GM19372 (cell line): ENCODE results near the gene MAN2A2.
"Not testable (repeated sequence)": the region's sequence is repeated elsewhere in the genome, so short reads cannot be mapped to it uniquely, and the experiment has no call there.

Experiments used
- ATAC-seq: cut with Tn5 transposase; IDR thresholded peaks from one replicate; pipeline ENCODE4 v1.9.1; 2021; ENCODE audit warnings: mild to moderate bottlenecking, low read depth, moderate library complexity; ENCODE audit not compliant: unreplicated experiment

Gene MAN2A2

DNA sequence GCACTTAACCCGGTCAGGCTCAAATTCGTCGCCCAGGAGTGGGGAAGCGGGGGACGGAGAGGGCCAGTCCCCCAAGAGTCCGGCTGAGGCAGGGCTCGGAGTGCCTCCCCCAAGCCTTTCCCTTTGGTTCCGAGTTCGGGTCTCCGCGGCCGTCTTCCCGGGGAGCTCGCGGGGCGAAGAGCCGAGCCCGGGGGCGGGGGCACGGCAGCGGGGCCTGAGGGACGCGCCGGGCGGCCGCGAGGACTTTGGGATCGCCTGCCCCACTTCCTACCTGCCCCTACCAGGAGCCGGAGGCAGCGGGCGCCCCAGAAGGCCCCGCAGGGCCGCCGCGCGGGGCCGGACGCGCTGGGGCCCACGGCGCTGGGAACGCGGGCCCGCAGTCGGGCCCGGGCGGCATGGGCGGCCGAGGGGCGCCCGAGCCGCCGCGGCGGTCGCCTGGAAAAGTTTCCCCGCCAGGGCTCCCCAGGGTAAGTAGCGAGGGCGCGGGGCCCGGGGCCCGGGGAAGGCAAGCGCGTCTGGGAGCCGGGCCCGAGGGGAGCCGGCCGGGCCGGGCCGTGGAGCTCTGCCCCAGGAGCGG lies 31.9 kb upstream of the MAN2A2 start:
- no peak for ATAC-seq

DNA sequence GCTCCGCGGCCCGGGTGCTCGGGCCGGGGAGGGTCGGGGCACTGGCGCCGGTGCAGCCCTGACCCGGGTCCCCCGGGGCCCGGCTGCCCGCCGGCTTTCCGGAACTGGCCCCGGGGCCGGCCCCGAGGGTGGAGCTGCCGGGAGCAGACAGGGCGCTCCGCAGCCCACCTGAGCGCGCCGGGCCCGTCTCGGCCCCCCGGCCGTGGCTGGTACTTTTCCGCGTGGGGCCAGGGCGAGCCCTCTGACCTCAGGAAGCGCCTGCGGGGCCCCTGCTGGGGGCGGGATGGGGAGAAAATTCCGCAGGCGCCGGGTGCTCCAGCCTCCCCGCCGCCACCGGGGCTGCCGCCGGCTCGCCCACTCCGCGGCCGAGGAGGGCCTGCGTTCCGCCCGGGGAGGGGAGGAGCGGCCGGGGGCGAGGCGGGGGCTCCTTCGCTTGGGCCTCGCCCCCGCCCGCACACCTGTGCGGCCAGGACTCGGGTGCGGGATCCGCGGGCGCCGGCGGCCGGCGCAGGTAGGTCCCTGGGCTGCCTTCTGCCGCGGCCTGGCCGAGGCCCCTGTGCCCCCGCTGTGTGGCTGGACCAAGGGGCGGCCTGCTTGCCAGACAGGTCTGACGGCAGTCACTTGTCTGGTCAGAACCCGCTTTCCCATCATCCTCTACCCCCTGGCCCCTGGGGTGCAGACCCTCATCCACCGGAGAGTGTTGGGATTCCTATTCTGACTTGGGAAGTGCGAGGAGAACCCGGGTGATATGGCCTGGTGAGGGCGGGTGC lies 31.2 kb upstream of the MAN2A2 start:
- ATAC-seq: no peak

DNA sequence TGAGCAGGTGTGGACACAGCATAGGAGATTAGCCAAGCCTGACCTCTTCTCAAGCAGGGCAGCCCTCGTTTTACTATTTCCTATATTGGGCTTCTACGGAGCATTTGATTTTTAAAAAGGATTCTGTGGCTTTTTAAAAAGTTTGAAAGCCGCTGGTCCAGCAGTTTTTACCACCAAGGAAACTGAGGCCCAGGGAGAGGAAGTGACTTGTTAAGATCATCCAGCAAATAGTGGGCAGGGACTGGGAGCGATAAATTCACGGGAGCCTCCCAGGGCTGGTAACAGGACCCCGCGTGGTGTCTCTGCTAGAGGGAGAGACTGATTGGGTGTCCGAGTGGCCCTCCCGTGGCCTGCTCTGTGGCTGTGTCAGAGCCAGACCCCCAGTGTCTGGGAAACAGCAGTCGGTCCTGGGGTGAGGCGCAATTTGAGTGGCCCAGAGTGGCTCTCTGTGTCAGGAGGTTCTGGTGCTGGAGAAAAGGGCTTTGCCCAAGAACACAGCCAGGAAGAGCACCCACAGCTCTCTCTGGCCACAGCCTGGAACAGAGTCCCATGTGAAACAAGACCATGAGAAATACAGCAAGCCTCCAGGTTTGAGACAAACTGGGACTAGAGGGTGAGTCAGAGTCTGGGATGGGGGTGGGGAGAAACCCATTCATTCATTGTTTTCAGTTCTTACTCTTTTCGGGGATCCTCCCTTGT lies 30.5 kb upstream of the MAN2A2 start:
- ATAC-seq: no peak

DNA sequence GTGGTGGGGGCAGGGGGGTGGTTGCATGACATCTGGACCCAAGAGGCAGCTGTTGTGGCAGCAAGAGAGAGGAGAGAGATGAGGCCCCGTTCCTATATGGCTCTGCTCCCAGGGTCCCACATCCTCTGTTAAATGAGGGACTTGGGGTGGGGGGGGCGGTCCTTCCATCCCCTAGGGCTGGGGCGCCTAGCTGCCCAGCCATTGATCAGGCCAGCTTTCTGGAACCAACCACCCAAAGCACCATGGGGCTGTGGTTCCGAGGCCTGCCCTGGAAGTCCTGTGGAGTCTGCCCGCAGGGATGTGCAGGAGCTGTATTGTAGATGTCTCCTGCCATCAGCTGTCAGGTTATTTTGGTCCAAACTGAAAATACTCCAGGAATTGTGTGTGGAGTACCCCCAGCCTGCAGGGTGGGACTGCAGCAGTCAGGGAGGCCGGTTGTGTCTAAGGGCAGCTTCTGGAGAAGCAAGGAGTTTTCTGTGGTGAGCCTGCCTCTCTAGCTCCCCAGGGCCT lies 29.6 kb upstream of the MAN2A2 start:
- no peak for ATAC-seq

DNA sequence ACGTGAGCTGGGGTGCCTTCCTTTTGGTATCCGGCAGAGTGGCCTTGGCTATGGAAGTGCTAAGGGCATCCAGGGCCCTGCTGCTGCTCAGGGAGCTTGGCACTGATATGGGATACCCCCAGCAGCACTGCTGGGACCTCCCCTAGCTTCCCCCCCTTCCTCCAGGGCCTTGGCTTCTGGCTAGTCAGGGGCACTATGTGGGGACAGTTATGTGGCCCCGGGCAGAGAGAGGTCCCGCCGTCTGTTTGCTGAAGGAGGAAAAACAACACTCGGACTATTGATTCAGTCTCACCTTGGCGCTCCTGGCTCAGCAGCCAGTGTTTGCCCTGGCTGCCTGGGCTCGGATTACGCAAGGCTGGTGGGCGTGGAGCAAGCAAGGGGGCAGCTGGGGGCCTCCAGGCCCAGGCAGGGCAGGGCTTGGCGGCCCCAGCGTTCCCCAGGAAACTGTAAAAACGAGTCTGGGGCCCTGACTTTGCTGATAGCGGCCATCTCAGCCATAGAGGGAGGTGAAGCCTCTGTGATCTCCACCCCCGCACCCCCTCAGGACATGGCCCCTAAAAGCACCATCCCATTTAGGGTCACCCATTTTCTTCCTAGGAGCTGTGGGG lies 29.0 kb upstream of the MAN2A2 start:
- ATAC-seq: no peak

DNA sequence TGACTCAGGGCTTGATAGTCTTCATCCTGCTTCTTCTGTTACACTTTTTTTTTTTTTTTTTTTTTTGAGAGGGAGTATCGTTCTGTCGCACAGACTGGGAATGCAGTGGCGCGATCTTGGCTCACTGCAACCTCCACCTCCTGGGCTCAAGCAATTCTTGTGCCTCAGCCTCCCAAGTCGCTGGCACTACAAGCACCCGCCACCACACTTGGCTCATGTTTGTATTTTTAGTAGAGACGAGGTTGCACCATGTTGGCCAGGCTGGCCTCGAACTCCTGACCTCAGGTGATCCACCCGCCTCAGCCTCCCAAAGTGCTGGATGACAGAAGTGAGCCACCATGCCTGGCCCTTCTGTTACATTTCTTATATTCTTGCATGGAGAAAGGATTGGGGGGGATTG lies 28.1 kb upstream of the MAN2A2 start:
- ATAC-seq: not testable (repeated sequence)

DNA sequence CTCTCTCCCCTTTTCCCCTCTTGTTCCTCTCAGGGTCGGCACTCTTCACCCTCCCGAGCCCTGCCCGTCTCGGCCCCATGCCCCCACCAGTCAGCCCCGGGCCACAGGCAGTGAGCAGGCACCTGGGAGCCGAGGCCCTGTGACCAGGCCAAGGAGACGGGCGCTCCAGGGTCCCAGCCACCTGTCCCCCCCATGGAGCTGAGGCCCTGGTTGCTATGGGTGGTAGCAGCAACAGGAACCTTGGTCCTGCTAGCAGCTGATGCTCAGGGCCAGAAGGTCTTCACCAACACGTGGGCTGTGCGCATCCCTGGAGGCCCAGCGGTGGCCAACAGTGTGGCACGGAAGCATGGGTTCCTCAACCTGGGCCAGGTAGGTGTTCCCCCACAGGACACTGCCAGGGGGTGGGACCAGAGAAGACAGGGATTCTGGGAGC lies 27.5 kb upstream of the MAN2A2 start:
- no peak for ATAC-seq

DNA sequence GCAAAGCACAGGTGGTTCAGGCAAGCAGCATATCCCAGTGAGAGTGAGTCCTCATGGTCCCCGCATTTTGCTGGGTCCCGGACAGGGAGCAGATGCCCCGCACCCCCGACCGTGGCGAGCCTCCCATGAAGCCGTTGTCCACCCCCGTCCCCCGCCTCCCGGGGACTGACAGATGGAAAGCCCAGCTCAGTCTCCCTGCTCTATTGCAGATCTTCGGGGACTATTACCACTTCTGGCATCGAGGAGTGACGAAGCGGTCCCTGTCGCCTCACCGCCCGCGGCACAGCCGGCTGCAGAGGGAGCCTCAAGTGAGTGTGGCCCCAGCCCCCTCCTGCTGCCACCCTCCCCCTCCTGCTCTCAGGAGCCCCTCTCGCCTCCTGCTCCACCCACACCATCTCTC lies 27.1 kb upstream of the MAN2A2 start:
- no peak for ATAC-seq

DNA sequence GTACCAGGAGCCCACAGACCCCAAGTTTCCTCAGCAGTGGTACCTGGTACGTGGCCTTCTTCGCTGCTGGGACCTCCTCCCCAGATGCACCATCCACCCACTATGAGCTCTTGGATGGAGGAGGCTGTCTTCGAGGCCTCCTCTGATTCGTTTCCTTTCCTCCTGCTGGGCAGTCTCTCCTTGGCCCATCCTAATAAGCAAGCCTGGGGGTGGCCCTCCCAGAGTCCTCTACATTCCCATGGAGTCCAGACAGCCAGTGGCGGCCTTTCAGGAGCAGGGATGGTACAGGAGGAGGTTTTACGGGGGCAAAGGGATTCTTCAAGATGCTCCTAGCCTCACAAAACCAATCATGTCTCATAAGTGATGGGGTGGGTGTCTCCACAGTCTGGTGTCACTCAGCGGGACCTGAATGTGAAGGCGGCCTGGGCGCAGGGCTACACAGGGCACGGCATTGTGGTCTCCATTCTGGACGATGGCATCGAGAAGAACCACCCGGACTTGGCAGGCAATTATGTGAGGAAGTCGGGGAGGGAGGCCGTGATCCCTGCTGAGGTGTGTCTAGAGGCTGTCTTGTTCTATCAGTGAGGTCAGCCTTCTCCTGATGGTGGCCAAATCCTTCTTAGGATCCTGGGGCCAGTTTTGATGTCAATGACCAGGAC lies 26.5 kb upstream of the MAN2A2 start:
- no peak for ATAC-seq

DNA sequence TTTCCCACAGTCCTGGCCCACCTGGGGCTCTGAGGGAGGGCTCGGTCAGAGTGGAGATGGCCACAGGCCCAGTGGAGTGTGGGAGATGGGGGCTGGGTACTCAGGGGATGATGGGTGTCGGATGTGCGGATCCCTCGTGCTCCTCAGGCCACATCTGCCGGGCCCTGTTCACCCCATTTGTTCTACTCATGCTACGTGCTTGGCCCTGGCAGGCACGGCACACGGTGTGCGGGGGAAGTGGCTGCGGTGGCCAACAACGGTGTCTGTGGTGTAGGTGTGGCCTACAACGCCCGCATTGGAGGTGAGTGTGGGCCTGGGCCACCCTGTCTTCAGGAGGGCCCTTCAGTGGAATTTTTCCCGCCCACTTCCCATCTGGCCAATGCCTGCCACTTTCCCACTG lies 25.8 kb upstream of the MAN2A2 start:
- no peak for ATAC-seq

DNA sequence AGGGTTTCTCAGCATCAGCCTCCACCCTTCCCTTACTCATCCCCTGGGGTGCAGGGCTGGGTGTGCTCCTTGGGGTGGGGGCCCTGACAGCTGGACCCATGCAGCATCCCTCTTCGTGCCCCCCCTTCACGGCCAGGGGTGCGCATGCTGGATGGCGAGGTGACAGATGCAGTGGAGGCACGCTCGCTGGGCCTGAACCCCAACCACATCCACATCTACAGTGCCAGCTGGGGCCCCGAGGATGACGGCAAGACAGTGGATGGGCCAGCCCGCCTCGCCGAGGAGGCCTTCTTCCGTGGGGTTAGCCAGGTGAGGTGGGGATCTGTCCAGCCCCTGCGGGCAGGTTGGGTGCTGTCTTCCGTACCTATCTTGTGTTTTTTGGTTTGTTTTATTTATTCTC lies 25.1 kb upstream of the MAN2A2 start:
- no peak for ATAC-seq

DNA sequence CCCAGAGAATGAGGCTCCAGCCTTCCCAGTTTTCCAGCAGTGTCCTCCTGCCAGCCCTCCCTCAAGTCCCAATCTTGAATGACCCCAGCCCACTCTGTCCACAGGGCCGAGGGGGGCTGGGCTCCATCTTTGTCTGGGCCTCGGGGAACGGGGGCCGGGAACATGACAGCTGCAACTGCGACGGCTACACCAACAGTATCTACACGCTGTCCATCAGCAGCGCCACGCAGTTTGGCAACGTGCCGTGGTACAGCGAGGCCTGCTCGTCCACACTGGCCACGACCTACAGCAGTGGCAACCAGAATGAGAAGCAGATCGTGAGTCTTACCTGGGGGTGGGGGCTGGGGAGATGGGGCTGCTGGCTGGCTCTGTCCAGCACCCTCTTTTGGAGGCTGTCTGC lies 24.4 kb upstream of the MAN2A2 start:
- ATAC-seq: no peak

DNA sequence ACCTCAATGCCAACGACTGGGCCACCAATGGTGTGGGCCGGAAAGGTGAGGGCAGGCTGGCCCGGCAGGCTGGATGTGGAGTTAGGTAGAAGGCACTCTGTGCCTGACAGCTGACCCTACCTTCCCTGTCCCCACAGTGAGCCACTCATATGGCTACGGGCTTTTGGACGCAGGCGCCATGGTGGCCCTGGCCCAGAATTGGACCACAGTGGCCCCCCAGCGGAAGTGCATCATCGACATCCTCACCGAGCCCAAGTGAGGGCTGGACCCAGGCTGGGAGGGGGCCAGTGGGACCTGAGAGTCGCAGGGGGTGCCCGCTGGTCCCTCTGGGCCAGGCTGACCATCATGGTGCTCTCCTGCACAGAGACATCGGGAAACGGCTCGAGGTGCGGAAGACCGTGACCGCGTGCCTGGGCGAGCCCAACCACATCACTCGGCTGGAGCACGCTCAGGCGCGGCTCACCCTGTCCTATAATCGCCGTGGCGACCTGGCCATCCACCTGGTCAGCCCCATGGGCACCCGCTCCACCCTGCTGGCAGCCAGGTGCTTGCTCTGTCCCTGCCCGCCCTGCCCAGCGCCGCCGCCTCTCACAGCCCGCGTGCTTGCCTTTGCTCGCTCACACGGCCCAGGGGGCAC lies 23.3 kb upstream of the MAN2A2 start:
- ATAC-seq: no peak

DNA sequence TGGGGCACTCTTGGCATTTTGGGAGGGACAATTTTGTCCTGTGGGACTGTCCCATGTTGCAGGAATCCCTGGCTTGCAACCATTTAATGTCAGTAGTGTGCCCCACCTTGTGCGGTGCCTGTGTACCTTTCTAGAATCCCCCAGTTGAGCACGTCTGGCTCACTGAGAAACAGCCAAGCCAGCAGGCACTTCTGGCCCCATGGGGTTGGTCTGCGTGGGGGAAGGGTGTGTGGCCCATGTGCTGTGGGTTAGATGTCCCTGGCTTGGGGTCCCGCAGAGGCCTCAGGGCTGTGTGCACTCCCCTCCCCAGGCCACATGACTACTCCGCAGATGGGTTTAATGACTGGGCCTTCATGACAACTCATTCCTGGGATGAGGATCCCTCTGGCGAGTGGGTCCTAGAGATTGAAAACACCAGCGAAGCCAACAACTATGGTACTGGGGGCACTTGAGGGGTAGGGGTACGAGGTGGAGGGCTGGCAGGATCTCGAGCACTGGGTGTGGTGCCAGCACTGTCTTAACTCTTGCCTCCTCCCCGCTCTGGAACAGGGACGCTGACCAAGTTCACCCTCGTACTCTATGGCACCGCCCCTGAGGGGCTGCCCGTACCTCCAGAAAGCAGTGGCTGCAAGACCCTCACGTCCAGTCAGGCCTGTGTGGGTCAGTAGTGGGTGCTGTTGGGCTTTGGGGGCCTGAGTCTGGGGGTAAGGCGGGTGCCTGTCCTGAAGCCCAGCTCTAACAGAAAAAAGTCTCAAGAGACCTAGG lies 22.5 kb upstream of the MAN2A2 start:
- no peak for ATAC-seq

DNA sequence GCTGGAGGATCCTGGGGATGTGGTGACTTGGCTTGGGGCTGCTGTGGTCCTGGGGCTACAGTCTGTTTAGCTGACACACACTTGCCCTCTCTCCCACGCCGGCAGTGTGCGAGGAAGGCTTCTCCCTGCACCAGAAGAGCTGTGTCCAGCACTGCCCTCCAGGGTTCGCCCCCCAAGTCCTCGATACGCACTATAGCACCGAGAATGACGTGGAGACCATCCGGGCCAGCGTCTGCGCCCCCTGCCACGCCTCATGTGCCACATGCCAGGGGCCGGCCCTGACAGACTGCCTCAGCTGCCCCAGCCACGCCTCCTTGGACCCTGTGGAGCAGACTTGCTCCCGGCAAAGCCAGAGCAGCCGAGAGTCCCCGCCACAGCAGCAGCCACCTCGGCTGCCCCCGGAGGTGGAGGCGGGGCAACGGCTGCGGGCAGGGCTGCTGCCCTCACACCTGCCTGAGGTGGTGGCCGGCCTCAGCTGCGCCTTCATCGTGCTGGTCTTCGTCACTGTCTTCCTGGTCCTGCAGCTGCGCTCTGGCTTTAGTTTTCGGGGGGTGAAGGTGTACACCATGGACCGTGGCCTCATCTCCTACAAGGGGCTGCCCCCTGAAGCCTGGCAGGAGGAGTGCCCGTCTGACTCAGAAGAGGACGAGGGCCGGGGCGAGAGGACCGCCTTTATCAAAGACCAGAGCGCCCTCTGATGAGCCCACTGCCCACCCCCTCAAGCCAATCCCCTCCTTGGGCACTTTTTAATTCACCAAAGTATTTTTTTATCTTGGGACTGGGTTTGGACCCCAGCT lies 21.7 kb upstream of the MAN2A2 start:
- ATAC-seq: no peak

DNA sequence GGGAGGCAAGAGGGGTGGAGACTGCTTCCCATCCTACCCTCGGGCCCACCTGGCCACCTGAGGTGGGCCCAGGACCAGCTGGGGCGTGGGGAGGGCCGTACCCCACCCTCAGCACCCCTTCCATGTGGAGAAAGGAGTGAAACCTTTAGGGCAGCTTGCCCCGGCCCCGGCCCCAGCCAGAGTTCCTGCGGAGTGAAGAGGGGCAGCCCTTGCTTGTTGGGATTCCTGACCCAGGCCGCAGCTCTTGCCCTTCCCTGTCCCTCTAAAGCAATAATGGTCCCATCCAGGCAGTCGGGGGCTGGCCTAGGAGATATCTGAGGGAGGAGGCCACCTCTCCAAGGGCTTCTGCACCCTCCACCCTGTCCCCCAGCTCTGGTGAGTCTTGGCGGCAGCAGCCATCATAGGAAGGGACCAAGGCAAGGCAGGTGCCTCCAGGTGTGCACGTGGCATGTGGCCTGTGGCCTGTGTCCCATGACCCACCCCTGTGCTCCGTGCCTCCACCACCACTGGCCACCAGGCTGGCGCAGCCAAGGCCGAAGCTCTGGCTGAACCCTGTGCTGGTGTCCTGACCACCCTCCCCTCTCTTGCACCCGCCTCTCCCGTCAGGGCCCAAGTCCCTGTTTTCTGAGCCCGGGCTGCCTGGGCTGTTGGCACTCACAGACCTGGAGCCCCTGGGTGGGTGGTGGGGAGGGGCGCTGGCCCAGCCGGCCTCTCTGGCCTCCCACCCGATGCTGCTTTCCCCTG lies 21.0 kb upstream of the MAN2A2 start:
- ATAC-seq: no peak

DNA sequence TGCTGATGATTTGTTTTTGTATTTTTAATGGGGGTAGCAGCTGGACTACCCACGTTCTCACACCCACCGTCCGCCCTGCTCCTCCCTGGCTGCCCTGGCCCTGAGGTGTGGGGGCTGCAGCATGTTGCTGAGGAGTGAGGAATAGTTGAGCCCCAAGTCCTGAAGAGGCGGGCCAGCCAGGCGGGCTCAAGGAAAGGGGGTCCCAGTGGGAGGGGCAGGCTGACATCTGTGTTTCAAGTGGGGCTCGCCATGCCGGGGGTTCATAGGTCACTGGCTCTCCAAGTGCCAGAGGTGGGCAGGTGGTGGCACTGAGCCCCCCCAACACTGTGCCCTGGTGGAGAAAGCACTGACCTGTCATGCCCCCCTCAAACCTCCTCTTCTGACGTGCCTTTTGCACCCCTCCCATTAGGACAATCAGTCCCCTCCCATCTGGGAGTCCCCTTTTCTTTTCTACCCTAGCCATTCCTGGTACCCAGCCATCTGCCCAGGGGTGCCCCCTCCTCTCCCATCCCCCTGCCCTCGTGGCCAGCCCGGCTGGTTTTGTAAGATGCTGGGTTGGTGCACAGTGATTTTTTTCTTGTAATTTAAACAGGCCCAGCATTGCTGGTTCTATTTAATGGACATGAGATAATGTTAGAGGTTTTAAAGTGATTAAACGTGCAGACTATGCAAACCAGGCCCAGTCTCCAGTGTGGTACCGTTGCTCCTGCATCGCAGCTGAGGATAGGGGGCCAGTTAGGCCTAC lies 20.1 kb upstream of the MAN2A2 start:
- ATAC-seq: no peak
